B cell (primary cell): ENCODE results near the gene CDHR1. TPM values are rescaled to one million over a fixed set of nuclear protein-coding genes. Genes with fewer than 3 reads are reported as not detected.

Experiments used
- ATAC-seq: fragments of 200-7000 bp; cut with Tn5 transposase; one replicate; pipeline ENCODE4 v1.10.0; 2021; ENCODE audit warnings: low read depth, mild to moderate bottlenecking, moderate number of reproducible peaks, moderate library complexity
- CTCF ChIA-PET: fragments of 350-600 bp; sonication (Branson Sonifier 250); formaldehyde crosslinking; loops from one replicate; lab custom pipeline; 2021; ENCODE audit warnings: antibody characterized with exemption, inconsistent platforms; lab: Charles Lee
- POLR2A ChIA-PET: fragments of 350-600 bp; sonication (Branson Sonifier 250); formaldehyde crosslinking; loops from one replicate; lab custom pipeline; 2021; ENCODE audit warnings: antibody characterized with exemption; lab: Charles Lee
- DNase-seq: peaks from one replicate; pipeline ENCODE4 v3.0.0; 2013
- H2AFZ ChIP-seq: 2 replicates; pipeline ENCODE4 v1.6.1; 2012; ENCODE audit warnings: mild to moderate bottlenecking, low read depth, low read length; ENCODE audit not compliant: insufficient read depth, poor library complexity, severe bottlenecking
- H3K27ac ChIP-seq, 2 donors: 1 replicate in 1 of 2; 2 replicates in 1 of 2; pipeline ENCODE4 v1.5.1; 2012 to 2013; ENCODE audit warnings: low read length in 2 of 2, mild to moderate bottlenecking in 2 of 2, moderate library complexity in 1 of 2
- H3K27me3 ChIP-seq, 4 experiments: fragments of 200-600 bp in 1 of 4; sonication (generic) in 1 of 4; replicated peaks in 1 of 4; 1 replicate in 2 of 4; 2 replicates in 2 of 4; pipeline versions ENCODE4 v1.6.1 to v1.7.0; 2013 to 2016; ENCODE audit warnings: low read length in 3 of 4, mild to moderate bottlenecking in 2 of 4, mixed read lengths in 1 of 4, moderate library complexity in 1 of 4; ENCODE audit not compliant: insufficient read depth in 4 of 4, control insufficient read depth in 3 of 4; ENCODE audit errors: control extremely low read depth in 1 of 4
- H3K36me3 ChIP-seq, 2 experiments: replicated peaks in 1 of 2; 1 replicate in 1 of 2; 2 replicates in 1 of 2; pipeline versions ENCODE4 v1.6.1 to v1.7.1; 2013; ENCODE audit warnings: low read length in 1 of 2; ENCODE audit not compliant: insufficient read depth in 2 of 2, control insufficient read depth in 1 of 2; ENCODE audit errors: control extremely low read depth in 1 of 2, extremely low read depth in 1 of 2
- H3K4me1 ChIP-seq, 2 donors: fragments of 200-600 bp in 1 of 2; sonication (generic) in 1 of 2; 1 replicate in 1 of 2; 2 replicates in 1 of 2; pipeline versions ENCODE4 v1.5.1 to v1.6.1; 2013 to 2017; ENCODE audit warnings: low read length in 2 of 2; ENCODE audit not compliant: control insufficient read depth in 2 of 2, insufficient read depth in 2 of 2
- H3K4me2 ChIP-seq: replicated peaks from 2 replicates; pipeline ENCODE3; 2012; ENCODE audit warnings: mild to moderate bottlenecking, low read depth, low read length; ENCODE audit not compliant: poor library complexity, severe bottlenecking
- H3K4me3 ChIP-seq, 5 experiments: fragments of 200-600 bp in 1 of 5; sonication (generic) in 1 of 5; 1 replicate in 3 of 5; 2 replicates in 2 of 5; pipeline versions ENCODE4 v1.5.1 to v1.7.0; 2011 to 2016; ENCODE audit warnings: low read length in 4 of 5, mild to moderate bottlenecking in 4 of 5, low read depth in 2 of 5, control low read depth in 1 of 5, moderate library complexity in 1 of 5; ENCODE audit not compliant: insufficient read depth in 1 of 5; ENCODE audit errors: control extremely low read depth in 1 of 5, extremely low read depth in 1 of 5
- H3K79me2 ChIP-seq: fragments of 200-600 bp; sonication (generic); one replicate; pipeline ENCODE4 v1.6.0; 2016; ENCODE audit warnings: low read length; ENCODE audit not compliant: control insufficient read depth, insufficient read depth
- H3K9ac ChIP-seq: fragments of 200-600 bp; sonication (generic); 2 replicates; pipeline ENCODE4 v1.6.1; 2017; ENCODE audit warnings: mild to moderate bottlenecking, low read length, moderate library complexity
- H3K9me3 ChIP-seq, 3 donors: one replicate each; pipeline versions ENCODE4 v1.6.1 to v1.7.1; 2013; ENCODE audit warnings: low read length in 2 of 3; ENCODE audit not compliant: control insufficient read depth in 2 of 3, insufficient read depth in 1 of 3; ENCODE audit errors: control extremely low read depth in 1 of 3
- H4K20me1 ChIP-seq: 2 replicates; pipeline ENCODE4 v1.6.0; 2012; ENCODE audit warnings: mild to moderate bottlenecking, low read length; ENCODE audit not compliant: insufficient read depth, control insufficient read depth, poor library complexity, severe bottlenecking
- H3K27ac Mint-ChIP-seq: one replicate; pipeline ENCODE4 v1.8.0; 2021; ENCODE audit warnings: mixed read lengths
- H3K27me3 Mint-ChIP-seq: one replicate; pipeline ENCODE4 v1.8.0; 2021; ENCODE audit warnings: mixed read lengths
- H3K4me1 Mint-ChIP-seq: one replicate; pipeline ENCODE4 v1.8.0; 2021; ENCODE audit warnings: mixed read lengths
- H3K4me3 Mint-ChIP-seq: one replicate; pipeline ENCODE4 v1.8.0; 2021; ENCODE audit warnings: mixed read lengths
- H3K9me3 Mint-ChIP-seq: one replicate; pipeline ENCODE4 v1.8.0; 2022; ENCODE audit warnings: mixed read lengths; ENCODE audit not compliant: insufficient read depth
- EZH2 ChIP-seq: IDR thresholded peaks from 2 replicates; pipeline ENCODE4 v1.6.1; 2012; ENCODE audit warnings: borderline replicate concordance, low read depth, mild to moderate bottlenecking, moderate library complexity, low read length; ENCODE audit not compliant: insufficient read depth, poor library complexity, severe bottlenecking
- WGBS: methylation state at CpG from one replicate; pipeline ENCODE4 v1.1.5; 2013; ENCODE audit warnings: missing lambda C conversion rate; ENCODE audit not compliant: insufficient coverage; 5-methylcytosine and 5-hydroxymethylcytosine counted together
- intact Hi-C: fragments of 100-400 bp; cut with micrococcal nuclease; formaldehyde crosslinking; loops from one replicate; pipeline ENCODE4 v1.10.0; 2022
- polyA plus RNA-seq: library from polyadenylated mRNA; depleted of rRNA; stranded (reverse); fragments of >200 nt; gene quantifications from 2 replicates; pipeline ENCODE4 v1.2.3, GENCODE V29; 2012
- total RNA-seq, 2 donors: library from RNA; stranded (reverse); fragments of 120-200 nt in 1 of 2; gene quantifications; 1 replicate in 1 of 2; 2 replicates in 1 of 2; pipeline versions ENCODE4 v1.2.3 to v1.2.4, GENCODE V29; 2013 to 2022
- TF ChIP-seq, protein P1 (sequence below): fragments of 200-600 bp; IDR thresholded peaks from one replicate; pipeline ENCODE4 v1.8.0; 2022; ENCODE audit warnings: antibody characterized with exemption, mild to moderate bottlenecking

CDHR1 gene
- total and polyA plus RNA-seq, 2 donors (not counting 1 experiment from before 2014, with no cell fraction given) = 0.31 to 1.7 TPM

DNA sequence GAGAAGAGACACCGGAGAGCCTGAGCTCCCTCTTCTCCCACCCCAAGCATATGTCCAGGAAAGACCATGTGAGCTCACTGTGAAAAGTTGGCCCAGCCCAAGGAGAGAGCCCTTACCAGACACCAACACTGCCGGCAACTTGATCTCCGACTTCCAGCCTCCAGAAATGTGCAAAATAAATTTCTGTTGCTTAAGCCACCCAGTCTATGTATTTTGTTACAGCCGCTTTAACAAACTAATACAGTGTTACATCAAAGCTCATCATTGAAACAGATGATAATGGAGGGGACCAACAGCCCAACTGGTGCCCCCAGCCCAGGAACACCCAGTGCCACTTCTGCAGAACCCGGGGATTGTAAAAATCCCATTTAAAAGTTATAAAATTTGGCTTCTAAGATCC lies 69.4 kb downstream of the CDHR1 start:
- Histone ChIP-seq H4K20me1 (no peaks in the 10 kb centered on the region), H3K27me3 (peaks cover 0 to 18% (median 2%) of the 10 kb centered on the region in 4 experiments), H3K4me2 (no peak overlapping the region), H2AFZ (no peak overlapping the region), H3K79me2 (no peaks in the 10 kb centered on the region), H3K9ac (no peak overlapping the region), H3K4me1 (no peaks in the 10 kb centered on the region), H3K36me3 (no peaks in the 10 kb centered on the region), H3K27ac (no peak overlapping the region), H3K9me3 (no peaks in the 10 kb centered on the region), H3K4me3 (no peak overlapping the region)
- DNase-seq (no peak), ATAC-seq (no peak)
- Mint-ChIP-seq H3K4me3 (no peak overlapping the region), H3K9me3 (no peaks in the 10 kb centered on the region), H3K27ac (no peak overlapping the region), H3K4me1 (no peaks in the 10 kb centered on the region), H3K27me3 (peaks cover 53% of the 10 kb centered on the region)
- ChIA-PET POLR2A (no interaction called here), CTCF (interaction anchor here (1.0 to 10.7 kb wide), 10 partner anchors 12 to 281 kb away, joined by 3 to 267 read pairs (median 4); no protein-coding TSS in a partner anchor)
- TF ChIP-seq EZH2 = no peak
- TF ChIP-seq, protein P1, sequence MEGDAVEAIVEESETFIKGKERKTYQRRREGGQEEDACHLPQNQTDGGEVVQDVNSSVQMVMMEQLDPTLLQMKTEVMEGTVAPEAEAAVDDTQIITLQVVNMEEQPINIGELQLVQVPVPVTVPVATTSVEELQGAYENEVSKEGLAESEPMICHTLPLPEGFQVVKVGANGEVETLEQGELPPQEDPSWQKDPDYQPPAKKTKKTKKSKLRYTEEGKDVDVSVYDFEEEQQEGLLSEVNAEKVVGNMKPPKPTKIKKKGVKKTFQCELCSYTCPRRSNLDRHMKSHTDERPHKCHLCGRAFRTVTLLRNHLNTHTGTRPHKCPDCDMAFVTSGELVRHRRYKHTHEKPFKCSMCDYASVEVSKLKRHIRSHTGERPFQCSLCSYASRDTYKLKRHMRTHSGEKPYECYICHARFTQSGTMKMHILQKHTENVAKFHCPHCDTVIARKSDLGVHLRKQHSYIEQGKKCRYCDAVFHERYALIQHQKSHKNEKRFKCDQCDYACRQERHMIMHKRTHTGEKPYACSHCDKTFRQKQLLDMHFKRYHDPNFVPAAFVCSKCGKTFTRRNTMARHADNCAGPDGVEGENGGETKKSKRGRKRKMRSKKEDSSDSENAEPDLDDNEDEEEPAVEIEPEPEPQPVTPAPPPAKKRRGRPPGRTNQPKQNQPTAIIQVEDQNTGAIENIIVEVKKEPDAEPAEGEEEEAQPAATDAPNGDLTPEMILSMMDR = no peak
- intact Hi-C loops = loop anchor here (1.0 to 2.0 kb wide), 2 partner anchors 111 to 274 kb away; no protein-coding TSS in a partner anchor
- 97% methylated on average over 4 of the region's 5 CpGs for whole genome bisulfite sequencing

DNA sequence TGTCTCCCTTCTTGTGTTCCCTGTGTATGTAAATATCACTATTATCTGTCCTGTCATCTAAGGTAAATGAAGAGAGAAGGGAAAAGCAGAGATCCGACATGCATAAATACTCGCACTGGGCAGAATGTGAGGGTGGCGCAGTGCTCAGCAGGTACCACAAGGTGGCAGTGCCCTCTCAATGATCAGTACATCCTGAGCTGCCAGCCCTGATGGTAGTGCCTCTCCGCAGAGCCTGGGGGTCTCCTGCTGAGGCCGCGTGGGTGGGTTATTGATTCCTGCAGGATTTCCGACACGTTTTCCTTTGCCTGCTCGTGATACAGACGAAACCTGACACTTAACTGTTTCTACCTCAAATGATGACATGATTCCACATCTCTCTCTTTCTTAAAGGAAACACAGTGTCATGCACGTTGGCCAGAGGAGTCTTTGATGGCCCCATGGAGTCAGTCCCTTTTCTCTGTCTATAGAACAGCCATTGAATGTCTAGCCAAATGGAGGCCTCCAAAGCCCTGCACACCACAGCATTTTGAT lies 70.3 kb downstream of the CDHR1 start:
- ChIA-PET POLR2A (no interaction called here), CTCF (interaction anchor here (0.5 to 10.7 kb wide), 15 partner anchors 8 to 281 kb away, joined by 3 to 267 read pairs (median 4); no protein-coding TSS in a partner anchor)
- H3K36me3 ChIP-seq = no peaks in the 10 kb centered on the region
- TF ChIP-seq, protein P1 = peak; percentile 96
- no peak for TF ChIP-seq EZH2
- H3K27me3 ChIP-seq = peaks cover 0 to 18% (median 4%) of the 10 kb centered on the region in 4 experiments
- Mint-ChIP-seq H3K4me1 (no peaks in the 10 kb centered on the region), H3K9me3 (no peaks in the 10 kb centered on the region), H3K4me3 (no peak overlapping the region), H3K27ac (no peak overlapping the region), H3K27me3 (peaks cover 49% of the 10 kb centered on the region)
- no peaks in the 10 kb centered on the region for H3K4me1 ChIP-seq
- peak; percentile 73 for DNase-seq
- H3K27ac ChIP-seq = no peak overlapping the region
- intact Hi-C loops = loop anchor here (1.0 to 2.0 kb wide), 2 partner anchors 110 to 273 kb away; no protein-coding TSS in a partner anchor
- no peak overlapping the region for H3K4me3 ChIP-seq
- no peaks in the 10 kb centered on the region for H3K9me3 ChIP-seq
- no peaks in the 10 kb centered on the region for H3K79me2 ChIP-seq
- peak; percentile 91 for ATAC-seq
- no peak overlapping the region for H2AFZ ChIP-seq
- WGBS = 9% methylated on average over 5 of the region's 11 CpGs
- no peaks in the 10 kb centered on the region for H4K20me1 ChIP-seq
- H3K9ac ChIP-seq = no peak overlapping the region
- no peak overlapping the region for H3K4me2 ChIP-seq
